Measurements from ENCODE around the gene HRG.

GRCh38 chr3:186724911-186725310, 59.1 kb downstream of the HRG start:
- TF ChIP-seq EZH2 (IDR thresholded peaks at IDR 0.05; ENCODE audit: low read depth, unreplicated experiment) (no peak), JUNB (IDR thresholded peaks at IDR 0.05; ENCODE audit: unreplicated experiment) (no peak), POLR2AphosphoS5 (IDR thresholded peaks at IDR 0.05; ENCODE audit: low read depth) (no peak), EZH2phosphoT487 (IDR thresholded peaks at IDR 0.05; ENCODE audit: unreplicated experiment) (no peak), REST (IDR thresholded peaks at IDR 0.05; ENCODE audit: unreplicated experiment) (no peak)
- TF ChIP-seq, protein P1, sequence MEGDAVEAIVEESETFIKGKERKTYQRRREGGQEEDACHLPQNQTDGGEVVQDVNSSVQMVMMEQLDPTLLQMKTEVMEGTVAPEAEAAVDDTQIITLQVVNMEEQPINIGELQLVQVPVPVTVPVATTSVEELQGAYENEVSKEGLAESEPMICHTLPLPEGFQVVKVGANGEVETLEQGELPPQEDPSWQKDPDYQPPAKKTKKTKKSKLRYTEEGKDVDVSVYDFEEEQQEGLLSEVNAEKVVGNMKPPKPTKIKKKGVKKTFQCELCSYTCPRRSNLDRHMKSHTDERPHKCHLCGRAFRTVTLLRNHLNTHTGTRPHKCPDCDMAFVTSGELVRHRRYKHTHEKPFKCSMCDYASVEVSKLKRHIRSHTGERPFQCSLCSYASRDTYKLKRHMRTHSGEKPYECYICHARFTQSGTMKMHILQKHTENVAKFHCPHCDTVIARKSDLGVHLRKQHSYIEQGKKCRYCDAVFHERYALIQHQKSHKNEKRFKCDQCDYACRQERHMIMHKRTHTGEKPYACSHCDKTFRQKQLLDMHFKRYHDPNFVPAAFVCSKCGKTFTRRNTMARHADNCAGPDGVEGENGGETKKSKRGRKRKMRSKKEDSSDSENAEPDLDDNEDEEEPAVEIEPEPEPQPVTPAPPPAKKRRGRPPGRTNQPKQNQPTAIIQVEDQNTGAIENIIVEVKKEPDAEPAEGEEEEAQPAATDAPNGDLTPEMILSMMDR (conservative IDR thresholded peaks at IDR 0.05; ENCODE audit: low read depth in 2 of 2): no peak
- TF ChIP-seq, protein P2, sequence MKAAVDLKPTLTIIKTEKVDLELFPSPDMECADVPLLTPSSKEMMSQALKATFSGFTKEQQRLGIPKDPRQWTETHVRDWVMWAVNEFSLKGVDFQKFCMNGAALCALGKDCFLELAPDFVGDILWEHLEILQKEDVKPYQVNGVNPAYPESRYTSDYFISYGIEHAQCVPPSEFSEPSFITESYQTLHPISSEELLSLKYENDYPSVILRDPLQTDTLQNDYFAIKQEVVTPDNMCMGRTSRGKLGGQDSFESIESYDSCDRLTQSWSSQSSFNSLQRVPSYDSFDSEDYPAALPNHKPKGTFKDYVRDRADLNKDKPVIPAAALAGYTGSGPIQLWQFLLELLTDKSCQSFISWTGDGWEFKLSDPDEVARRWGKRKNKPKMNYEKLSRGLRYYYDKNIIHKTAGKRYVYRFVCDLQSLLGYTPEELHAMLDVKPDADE (IDR thresholded peaks at IDR 0.05): no peak

Measured in GM23338 (cell line).